ENCODE measurements around the gene TMED4. TPM values are rescaled to one million over a fixed set of nuclear protein-coding genes. Genes with fewer than 3 reads are reported as not detected.

The TMED4 gene
- total RNA-seq, 2 experiments from 2014 or later = 68.6 to 80.5 TPM

- Histone ChIP-seq H3K4me3 (ENCODE audit: low read depth, low read length, poor library complexity, severe bottlenecking) (no peak overlapping the region), H3K9me3 (ENCODE audit: low read length) (no peaks in the 10 kb centered on the region), H4K20me1 (ENCODE audit: insufficient read depth, low read length) (no peaks in the 10 kb centered on the region), H3K36me3 (ENCODE audit: insufficient read depth, low read length) (no peaks in the 10 kb centered on the region), H3K27ac (ENCODE audit: low read depth, low read length, poor library complexity, severe bottlenecking) (no peak overlapping the region), H3K79me2 (ENCODE audit: insufficient read depth, low read depth, low read length) (no peaks in the 10 kb centered on the region), H2AFZ (ENCODE audit: low read length) (no peak overlapping the region), H3K4me2 (ENCODE audit: low read length) (no peak overlapping the region), H3K4me1 (ENCODE audit: insufficient read depth, low read length, poor library complexity, severe bottlenecking) (no peaks in the 10 kb centered on the region), H3K9me2 (ENCODE audit: insufficient read depth, low read length) (no peaks in the 10 kb centered on the region)
- no TSS peak for BruUV-seq (replicated peaks)
- ChIA-PET CTCF (ENCODE audit: unreplicated experiment) (interaction anchor here (0.6 to 1.3 kb wide), 2 partner anchors 46 to 246 kb away, joined by 3 to 4 read pairs; no protein-coding TSS in a partner anchor), POLR2A (no interaction called here)
- no peak for TF ChIP-seq EZH2phosphoT487 (IDR thresholded peaks at IDR 0.05; ENCODE audit: borderline replicate concordance, low read depth, low read length)
- no peak for TF ChIP-seq CTCF (conservative IDR thresholded peaks at IDR 0.05; ENCODE audit: low read length)
- intact Hi-C loops (cut with micrococcal nuclease; ENCODE audit: unreplicated experiment) = no loop called here
- DNase-seq (ENCODE audit: low spot score) = no peak
These were observed 44.6 kb downstream of the TMED4 start for GRCh38 chr7:44537442-44537841.

GRCh38 chr7:44536090-44536489 lies 45.9 kb downstream of the TMED4 start:
- H3K4me2 ChIP-seq (ENCODE audit: low read length) = no peak overlapping the region

More at GRCh38 chr7:44536090-44536489, 45.9 kb downstream of the TMED4 start:
- intact Hi-C loops (cut with micrococcal nuclease; ENCODE audit: unreplicated experiment) = no loop called here
- H3K27ac ChIP-seq (ENCODE audit: low read depth, low read length, poor library complexity, severe bottlenecking) = no peak overlapping the region
- H3K79me2 ChIP-seq (ENCODE audit: insufficient read depth, low read depth, low read length) = no peaks in the 10 kb centered on the region
- TF ChIP-seq CTCF (conservative IDR thresholded peaks at IDR 0.05; ENCODE audit: low read length) = no peak
- no peak for TF ChIP-seq EZH2phosphoT487 (IDR thresholded peaks at IDR 0.05; ENCODE audit: borderline replicate concordance, low read depth, low read length)
- BruUV-seq (replicated peaks) = no TSS peak
- DNase-seq (ENCODE audit: low spot score) = no peak
- no peaks in the 10 kb centered on the region for H3K9me2 ChIP-seq (ENCODE audit: insufficient read depth, low read length)
- H3K4me3 ChIP-seq (ENCODE audit: low read depth, low read length, poor library complexity, severe bottlenecking) = no peak overlapping the region
- no peaks in the 10 kb centered on the region for H3K36me3 ChIP-seq (ENCODE audit: insufficient read depth, low read length)
- H4K20me1 ChIP-seq (ENCODE audit: insufficient read depth, low read length) = no peaks in the 10 kb centered on the region
- H3K9me3 ChIP-seq (ENCODE audit: low read length) = no peaks in the 10 kb centered on the region
- no peak overlapping the region for H2AFZ ChIP-seq (ENCODE audit: low read length)
- POLR2A ChIA-PET = interaction anchor here (0.6 to 1.0 kb wide), 3 partner anchors 12 to 217 kb away, joined by 3 read pairs; no protein-coding TSS in a partner anchor
- CTCF ChIA-PET (ENCODE audit: unreplicated experiment) = interaction anchor here (0.5 to 1.3 kb wide), 2 partner anchors 29 to 45 kb away, joined by 3 read pairs; no protein-coding TSS in a partner anchor
- no peaks in the 10 kb centered on the region for H3K4me1 ChIP-seq (ENCODE audit: insufficient read depth, low read length, poor library complexity, severe bottlenecking)
